HepG2 (cell line): ENCODE results near the gene FETUB. TPM values are rescaled to one million over a fixed set of nuclear protein-coding genes. Genes with fewer than 3 reads are reported as not detected.

ENCODE experiments used
- CENPT ChIP-seq: sonication (generic); formaldehyde crosslinking; IDR thresholded peaks from 2 replicates; pipeline ENCODE4 v1.8.0; 2022; ENCODE audit warnings: low read depth, mild to moderate bottlenecking, moderate library complexity, missing genetic modification reagents
- EED ChIP-seq: sonication (generic); formaldehyde crosslinking; IDR thresholded peaks from 2 replicates; pipeline ENCODE4 v1.5.0; 2020; ENCODE audit warnings: mild to moderate bottlenecking, missing genetic modification reagents
- ETV6 ChIP-seq: sonication (generic); formaldehyde crosslinking; conservative IDR thresholded peaks from 2 replicates; pipeline ENCODE4 v1.4.0; 2020; ENCODE audit warnings: missing genetic modification reagents
- HNRNPL ChIP-seq: fragments of 200-400 bp; formaldehyde crosslinking; IDR thresholded peaks from 2 replicates; pipeline ENCODE4 v1.6.1; 2017; ENCODE audit warnings: mild to moderate bottlenecking, low read depth, low read length
- NR2F2 ChIP-seq: IDR thresholded peaks from 2 replicates; pipeline ENCODE4 v1.6.1; 2012; ENCODE audit warnings: low read depth, inconsistent platforms, borderline replicate concordance
- REL ChIP-seq: sonication (generic); formaldehyde crosslinking; conservative IDR thresholded peaks from 2 replicates; pipeline ENCODE4 v1.8.0; 2022; ENCODE audit warnings: mild to moderate bottlenecking, missing genetic modification reagents, moderate library complexity
- SSRP1 ChIP-seq: IDR thresholded peaks from 2 replicates; pipeline ENCODE4 v1.6.1; 2016; ENCODE audit warnings: control low read depth
- TBX2 ChIP-seq: sonication (generic); formaldehyde crosslinking; IDR thresholded peaks from 2 replicates; pipeline ENCODE4 v1.5.0; 2020; ENCODE audit warnings: missing genetic modification reagents, mild to moderate bottlenecking, borderline replicate concordance
- ZBTB42 ChIP-seq: sonication (generic); formaldehyde crosslinking; IDR thresholded peaks from 2 replicates; pipeline ENCODE4 v1.5.0; 2020; ENCODE audit warnings: mild to moderate bottlenecking, missing genetic modification reagents
- ZNF441 ChIP-seq: sonication (generic); formaldehyde crosslinking; IDR thresholded peaks from 2 replicates; pipeline ENCODE4 v1.7.0; 2021; ENCODE audit warnings: missing genetic modification reagents, borderline replicate concordance
- ZNF496 ChIP-seq: sonication (generic); formaldehyde crosslinking; IDR thresholded peaks from 2 replicates; pipeline ENCODE4 v1.8.1; 2023; ENCODE audit warnings: mild to moderate bottlenecking, moderate library complexity, missing genetic modification reagents; ENCODE audit not compliant: insufficient replicate concordance
- ZNF547 ChIP-seq: sonication (generic); formaldehyde crosslinking; IDR thresholded peaks from 2 replicates; pipeline ENCODE4 v1.5.1; 2020; ENCODE audit warnings: mild to moderate bottlenecking, missing genetic modification reagents
- ZNF709 ChIP-seq: sonication (generic); formaldehyde crosslinking; IDR thresholded peaks from 2 replicates; pipeline ENCODE4 v1.5.0; 2020; ENCODE audit warnings: mild to moderate bottlenecking, missing genetic modification reagents
- ZNF772 ChIP-seq: sonication (generic); formaldehyde crosslinking; IDR thresholded peaks from 2 replicates; pipeline ENCODE4 v1.5.0; 2020; ENCODE audit warnings: mild to moderate bottlenecking, missing genetic modification reagents
- polyA plus RNA-seq, 8 experiments: library from polyadenylated mRNA; depleted of rRNA in 3 of 8; stranded (reverse) in 7 of 8; unstranded in 1 of 8; fragments of >200 nt; fragmentation: Illumina TruSeq in 4 of 8; extraction: Trizol in 4 of 8; gene quantifications; 2 replicates each; pipeline versions ENCODE4 v1.2.1 to v1.2.3, GENCODE V29; 2011 to 2016; ENCODE audit warnings: low read depth in 4 of 8, missing spikeins in 1 of 8, mixed read lengths in 1 of 8; ENCODE audit not compliant: insufficient read depth in 1 of 8
- total RNA-seq, 5 experiments: library from RNA; depleted of rRNA; stranded (reverse); fragments of >200 nt; fragmentation: Illumina TruSeq; extraction: Trizol; gene quantifications; 2 replicates each; pipeline ENCODE4 v1.2.3, GENCODE V29; 2016; ENCODE audit warnings: low read depth in 1 of 5
- TF ChIP-seq, protein P1 (sequence below): sonication (generic); formaldehyde crosslinking; IDR thresholded peaks from 2 replicates; pipeline ENCODE4 v1.8.1; 2023; ENCODE audit warnings: missing genetic modification reagents, inconsistent platforms, borderline replicate concordance
- TF ChIP-seq, protein P2 (sequence below): sonication (generic); formaldehyde crosslinking; IDR thresholded peaks from 2 replicates; pipeline ENCODE4 v1.4.0; 2020; ENCODE audit warnings: missing genetic modification reagents, mild to moderate bottlenecking, borderline replicate concordance
- TF ChIP-seq, protein P3 (sequence below): sonication (generic); formaldehyde crosslinking; IDR thresholded peaks from 2 replicates; pipeline ENCODE4 v1.4.0; 2020; ENCODE audit warnings: missing genetic modification reagents
- TF ChIP-seq, protein P4 (sequence below): IDR thresholded peaks from 2 replicates; pipeline ENCODE4 v1.6.1; 2016; ENCODE audit warnings: missing compliant biosample characterization, missing genetic modification reagents, borderline replicate concordance
- TF ChIP-seq, protein P5 (sequence below): sonication (generic); formaldehyde crosslinking; IDR thresholded peaks from 2 replicates; pipeline ENCODE4 v1.4.0; 2020; ENCODE audit warnings: missing genetic modification reagents, borderline replicate concordance

FETUB gene
- total and polyA plus RNA-seq, 2 of the 13 experiments (the other 11 are each of a cell fraction or from before 2014, with no cell fraction given): 2.1 to 4.4 TPM

DNA sequence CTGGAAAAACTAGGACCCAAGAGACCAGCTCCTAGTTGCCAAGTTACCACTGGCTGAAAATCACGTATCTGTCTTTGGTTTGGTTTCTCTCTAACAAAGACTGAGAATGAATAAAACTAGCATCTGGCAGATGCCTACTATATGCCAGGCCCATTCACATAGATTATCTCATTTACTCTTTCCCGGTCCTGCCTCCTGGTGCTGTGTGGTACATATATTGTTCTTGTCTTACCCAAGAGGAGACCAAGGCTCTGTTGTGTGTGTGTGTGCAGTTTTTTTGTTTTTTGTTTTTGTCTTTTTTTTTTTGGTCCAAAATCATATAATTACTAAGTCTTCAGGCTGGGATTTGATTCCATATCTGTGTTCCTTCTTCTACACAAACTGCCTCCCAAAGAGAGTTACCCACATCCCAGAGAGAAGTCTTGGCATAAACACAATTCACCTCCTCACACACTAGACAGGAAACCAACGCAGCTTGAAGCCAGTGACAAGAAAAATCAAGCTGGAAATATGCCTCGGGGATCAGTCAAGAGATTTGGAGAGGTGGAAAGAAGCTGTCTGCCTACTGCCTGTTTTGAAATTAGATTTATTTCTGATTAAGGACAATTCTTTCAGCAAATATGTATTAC, 26.4 kb upstream of the FETUB start (continued):
- TF ChIP-seq, protein P1, sequence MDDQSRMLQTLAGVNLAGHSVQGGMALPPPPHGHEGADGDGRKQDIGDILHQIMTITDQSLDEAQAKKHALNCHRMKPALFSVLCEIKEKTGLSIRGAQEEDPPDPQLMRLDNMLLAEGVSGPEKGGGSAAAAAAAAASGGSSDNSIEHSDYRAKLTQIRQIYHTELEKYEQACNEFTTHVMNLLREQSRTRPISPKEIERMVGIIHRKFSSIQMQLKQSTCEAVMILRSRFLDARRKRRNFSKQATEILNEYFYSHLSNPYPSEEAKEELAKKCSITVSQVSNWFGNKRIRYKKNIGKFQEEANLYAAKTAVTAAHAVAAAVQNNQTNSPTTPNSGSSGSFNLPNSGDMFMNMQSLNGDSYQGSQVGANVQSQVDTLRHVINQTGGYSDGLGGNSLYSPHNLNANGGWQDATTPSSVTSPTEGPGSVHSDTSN (CRISPR knock-in tag): 0 out of 2 replicates have a peak, but pooled peaks have one; percentile 63
- TF ChIP-seq EED (no peak), ZBTB42 (no peak), SSRP1 (CRISPR knock-in tag) (peak; percentile 93), ZNF709 (CRISPR knock-in tag) (no peak), ZNF772 (CRISPR knock-in tag) (no peak; the same call in 1 of the 2 replicates), ETV6 (CRISPR knock-in tag) (no peak), ZNF547 (CRISPR knock-in tag) (no peak), ZNF441 (CRISPR knock-in tag) (peak; percentile 6; the same call in 1 of the 2 replicates), NR2F2 (no peak), ZNF496 (no peak), CENPT (CRISPR knock-in tag) (no peak), REL (no peak), TBX2 (no peak), HNRNPL (no peak)
- TF ChIP-seq, protein P2, sequence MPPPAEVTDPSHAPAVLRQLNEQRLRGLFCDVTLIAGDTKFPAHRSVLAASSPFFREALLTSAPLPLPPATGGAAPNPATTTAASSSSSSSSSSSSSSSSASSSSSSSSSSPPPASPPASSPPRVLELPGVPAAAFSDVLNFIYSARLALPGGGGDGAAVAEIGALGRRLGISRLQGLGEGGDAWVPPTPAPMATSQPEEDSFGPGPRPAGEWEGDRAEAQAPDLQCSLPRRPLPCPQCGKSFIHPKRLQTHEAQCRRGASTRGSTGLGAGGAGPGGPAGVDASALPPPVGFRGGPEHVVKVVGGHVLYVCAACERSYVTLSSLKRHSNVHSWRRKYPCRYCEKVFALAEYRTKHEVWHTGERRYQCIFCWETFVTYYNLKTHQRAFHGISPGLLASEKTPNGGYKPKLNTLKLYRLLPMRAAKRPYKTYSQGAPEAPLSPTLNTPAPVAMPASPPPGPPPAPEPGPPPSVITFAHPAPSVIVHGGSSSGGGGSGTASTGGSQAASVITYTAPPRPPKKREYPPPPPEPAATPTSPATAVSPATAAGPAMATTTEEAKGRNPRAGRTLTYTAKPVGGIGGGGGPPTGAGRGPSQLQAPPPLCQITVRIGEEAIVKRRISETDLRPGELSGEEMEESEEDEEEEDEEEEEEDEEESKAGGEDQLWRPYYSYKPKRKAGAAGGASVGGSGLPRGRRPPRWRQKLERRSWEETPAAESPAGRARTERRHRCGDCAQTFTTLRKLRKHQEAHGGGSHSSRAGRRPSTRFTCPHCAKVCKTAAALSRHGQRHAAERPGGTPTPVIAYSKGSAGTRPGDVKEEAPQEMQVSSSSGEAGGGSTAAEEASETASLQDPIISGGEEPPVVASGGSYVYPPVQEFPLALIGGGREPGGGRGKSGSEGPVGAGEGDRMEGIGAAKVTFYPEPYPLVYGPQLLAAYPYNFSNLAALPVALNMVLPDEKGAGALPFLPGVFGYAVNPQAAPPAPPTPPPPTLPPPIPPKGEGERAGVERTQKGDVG: no peak
- TF ChIP-seq, protein P3, sequence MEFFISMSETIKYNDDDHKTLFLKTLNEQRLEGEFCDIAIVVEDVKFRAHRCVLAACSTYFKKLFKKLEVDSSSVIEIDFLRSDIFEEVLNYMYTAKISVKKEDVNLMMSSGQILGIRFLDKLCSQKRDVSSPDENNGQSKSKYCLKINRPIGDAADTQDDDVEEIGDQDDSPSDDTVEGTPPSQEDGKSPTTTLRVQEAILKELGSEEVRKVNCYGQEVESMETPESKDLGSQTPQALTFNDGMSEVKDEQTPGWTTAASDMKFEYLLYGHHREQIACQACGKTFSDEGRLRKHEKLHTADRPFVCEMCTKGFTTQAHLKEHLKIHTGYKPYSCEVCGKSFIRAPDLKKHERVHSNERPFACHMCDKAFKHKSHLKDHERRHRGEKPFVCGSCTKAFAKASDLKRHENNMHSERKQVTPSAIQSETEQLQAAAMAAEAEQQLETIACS: no peak
- TF ChIP-seq, protein P4, sequence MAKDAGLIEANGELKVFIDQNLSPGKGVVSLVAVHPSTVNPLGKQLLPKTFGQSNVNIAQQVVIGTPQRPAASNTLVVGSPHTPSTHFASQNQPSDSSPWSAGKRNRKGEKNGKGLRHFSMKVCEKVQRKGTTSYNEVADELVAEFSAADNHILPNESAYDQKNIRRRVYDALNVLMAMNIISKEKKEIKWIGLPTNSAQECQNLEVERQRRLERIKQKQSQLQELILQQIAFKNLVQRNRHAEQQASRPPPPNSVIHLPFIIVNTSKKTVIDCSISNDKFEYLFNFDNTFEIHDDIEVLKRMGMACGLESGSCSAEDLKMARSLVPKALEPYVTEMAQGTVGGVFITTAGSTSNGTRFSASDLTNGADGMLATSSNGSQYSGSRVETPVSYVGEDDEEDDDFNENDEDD: no peak
- TF ChIP-seq, protein P5, sequence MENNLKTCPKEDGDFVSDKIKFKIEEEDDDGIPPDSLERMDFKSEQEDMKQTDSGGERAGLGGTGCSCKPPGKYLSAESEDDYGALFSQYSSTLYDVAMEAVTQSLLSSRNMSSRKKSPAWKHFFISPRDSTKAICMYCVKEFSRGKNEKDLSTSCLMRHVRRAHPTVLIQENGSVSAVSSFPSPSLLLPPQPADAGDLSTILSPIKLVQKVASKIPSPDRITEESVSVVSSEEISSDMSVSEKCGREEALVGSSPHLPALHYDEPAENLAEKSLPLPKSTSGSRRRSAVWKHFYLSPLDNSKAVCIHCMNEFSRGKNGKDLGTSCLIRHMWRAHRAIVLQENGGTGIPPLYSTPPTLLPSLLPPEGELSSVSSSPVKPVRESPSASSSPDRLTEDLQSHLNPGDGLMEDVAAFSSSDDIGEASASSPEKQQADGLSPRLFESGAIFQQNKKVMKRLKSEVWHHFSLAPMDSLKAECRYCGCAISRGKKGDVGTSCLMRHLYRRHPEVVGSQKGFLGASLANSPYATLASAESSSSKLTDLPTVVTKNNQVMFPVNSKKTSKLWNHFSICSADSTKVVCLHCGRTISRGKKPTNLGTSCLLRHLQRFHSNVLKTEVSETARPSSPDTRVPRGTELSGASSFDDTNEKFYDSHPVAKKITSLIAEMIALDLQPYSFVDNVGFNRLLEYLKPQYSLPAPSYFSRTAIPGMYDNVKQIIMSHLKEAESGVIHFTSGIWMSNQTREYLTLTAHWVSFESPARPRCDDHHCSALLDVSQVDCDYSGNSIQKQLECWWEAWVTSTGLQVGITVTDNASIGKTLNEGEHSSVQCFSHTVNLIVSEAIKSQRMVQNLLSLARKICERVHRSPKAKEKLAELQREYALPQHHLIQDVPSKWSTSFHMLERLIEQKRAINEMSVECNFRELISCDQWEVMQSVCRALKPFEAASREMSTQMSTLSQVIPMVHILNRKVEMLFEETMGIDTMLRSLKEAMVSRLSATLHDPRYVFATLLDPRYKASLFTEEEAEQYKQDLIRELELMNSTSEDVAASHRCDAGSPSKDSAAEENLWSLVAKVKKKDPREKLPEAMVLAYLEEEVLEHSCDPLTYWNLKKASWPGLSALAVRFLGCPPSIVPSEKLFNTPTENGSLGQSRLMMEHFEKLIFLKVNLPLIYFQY (CRISPR knock-in tag): no peak
